ENCODE results near the gene PAK5. TPM values are rescaled to one million over a fixed set of nuclear protein-coding genes. Genes with fewer than 3 reads are reported as not detected.

The PAK5 gene
- total RNA-seq, 1 donor from 2014 or later, result 0.25 TPM

DNA sequence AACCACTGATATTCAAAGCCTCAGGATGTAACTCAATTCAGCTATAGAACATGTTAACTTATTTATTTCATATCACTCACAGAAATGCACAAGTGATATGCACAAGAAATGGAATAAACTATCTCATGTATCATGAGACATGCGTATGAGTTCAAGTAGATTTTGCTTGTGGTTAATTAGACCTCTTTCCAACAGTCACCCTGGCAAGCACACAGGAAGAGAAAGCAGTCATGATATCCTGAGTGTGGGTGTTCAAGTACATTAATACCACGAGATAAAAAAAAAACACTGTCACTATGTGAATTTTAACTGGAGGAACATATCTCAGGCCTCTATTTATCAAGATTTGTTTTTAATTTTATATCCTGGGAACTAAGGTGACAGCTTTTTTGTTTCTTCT is 260.3 kb downstream of the PAK5 start:
- H3K4me1 ChIP-seq, result no peaks in the 10 kb centered on the region
- intact Hi-C loops (cut with DNase I), result no loop called here
- TF ChIP-seq POLR2A (IDR thresholded peaks at IDR 0.05), result no peak
- no peak for TF ChIP-seq POLR2AphosphoS5 (IDR thresholded peaks at IDR 0.05; ENCODE audit: insufficient read depth in 1 of 2, low read depth in 1 of 2)
- TF ChIP-seq CTCF (IDR thresholded peaks at IDR 0.05), result no peak
- H3K36me3 ChIP-seq, result no peaks in the 10 kb centered on the region
- H3K4me3 ChIP-seq, result no peak overlapping the region
- H3K27ac ChIP-seq, result no peak overlapping the region
- H3K27me3 ChIP-seq, result no peaks in the 10 kb centered on the region
- DNase-seq (ENCODE audit: extremely low spot score in 2 of 2), result no peak
- no peaks in the 10 kb centered on the region for H3K9me3 ChIP-seq

- no peaks in the 10 kb centered on the region for H3K36me3 ChIP-seq
- intact Hi-C loops (cut with DNase I), result no loop called here
- no peak for TF ChIP-seq POLR2A (IDR thresholded peaks at IDR 0.05)
- TF ChIP-seq POLR2AphosphoS5 (IDR thresholded peaks at IDR 0.05; ENCODE audit: insufficient read depth in 1 of 2, low read depth in 1 of 2), result no peak
- no peak for TF ChIP-seq CTCF (IDR thresholded peaks at IDR 0.05)
- H3K4me3 ChIP-seq, result no peak overlapping the region
- no peaks in the 10 kb centered on the region for H3K9me3 ChIP-seq
- no peaks in the 10 kb centered on the region for H3K4me1 ChIP-seq
- no peaks in the 10 kb centered on the region for H3K27me3 ChIP-seq
- DNase-seq (ENCODE audit: extremely low spot score in 2 of 2), result no peak
- no peak overlapping the region for H3K27ac ChIP-seq
Observed at GRCh38 chr20:9577397-9577796, 261.5 kb downstream of the PAK5 start.

- Histone ChIP-seq H3K9me3 (no peaks in the 10 kb centered on the region), H3K4me3 (no peak overlapping the region), H3K27me3 (no peaks in the 10 kb centered on the region), H3K27ac (no peak overlapping the region), H3K36me3 (no peaks in the 10 kb centered on the region), H3K4me1 (no peaks in the 10 kb centered on the region)
- no peak for DNase-seq (ENCODE audit: extremely low spot score in 2 of 2)
- intact Hi-C loops (cut with DNase I), result no loop called here
- TF ChIP-seq POLR2AphosphoS5 (IDR thresholded peaks at IDR 0.05; ENCODE audit: insufficient read depth in 1 of 2, low read depth in 1 of 2) (no peak), CTCF (IDR thresholded peaks at IDR 0.05) (no peak), POLR2A (IDR thresholded peaks at IDR 0.05) (no peak)
Observed at GRCh38 chr20:9576695-9577094, 262.2 kb downstream of the PAK5 start.

DNA sequence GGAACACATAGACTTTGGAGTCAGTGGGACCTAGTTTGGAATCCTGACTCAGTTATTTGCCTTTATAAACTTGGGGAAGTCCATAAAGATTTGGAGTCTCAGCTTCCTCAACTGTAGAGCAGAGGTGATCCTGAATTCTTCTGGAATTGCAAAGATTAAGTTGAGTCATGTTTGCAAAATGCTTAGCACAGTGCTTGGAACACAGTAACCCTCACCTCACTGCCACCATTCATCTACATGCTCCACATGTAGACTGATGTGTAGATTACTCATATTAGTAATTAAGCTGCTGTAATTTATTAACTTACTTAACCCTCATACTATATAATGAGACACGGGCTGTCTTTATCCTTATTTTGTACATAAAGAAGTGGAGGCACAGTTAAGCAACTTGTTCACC is 263.0 kb downstream of the PAK5 start:
- H3K27ac ChIP-seq, result no peak overlapping the region
- no peaks in the 10 kb centered on the region for H3K27me3 ChIP-seq
- TF ChIP-seq POLR2AphosphoS5 (IDR thresholded peaks at IDR 0.05; ENCODE audit: insufficient read depth in 1 of 2, low read depth in 1 of 2) (no peak), POLR2A (IDR thresholded peaks at IDR 0.05) (no peak), CTCF (IDR thresholded peaks at IDR 0.05) (no peak)
- no peaks in the 10 kb centered on the region for H3K4me1 ChIP-seq
- no peak overlapping the region for H3K4me3 ChIP-seq
- no peak for DNase-seq (ENCODE audit: extremely low spot score in 2 of 2)
- no peaks in the 10 kb centered on the region for H3K9me3 ChIP-seq
- H3K36me3 ChIP-seq, result no peaks in the 10 kb centered on the region
- intact Hi-C loops (cut with DNase I), result no loop called here

- no peaks in the 10 kb centered on the region for H3K36me3 ChIP-seq
- H3K9me3 ChIP-seq, result no peaks in the 10 kb centered on the region
- intact Hi-C loops (cut with DNase I), result no loop called here
- no peak overlapping the region for H3K27ac ChIP-seq
- TF ChIP-seq CTCF (IDR thresholded peaks at IDR 0.05) (no peak), POLR2A (IDR thresholded peaks at IDR 0.05) (no peak), POLR2AphosphoS5 (IDR thresholded peaks at IDR 0.05; ENCODE audit: insufficient read depth in 1 of 2, low read depth in 1 of 2) (no peak)
- H3K27me3 ChIP-seq, result no peaks in the 10 kb centered on the region
- H3K4me3 ChIP-seq, result no peak overlapping the region
- no peaks in the 10 kb centered on the region for H3K4me1 ChIP-seq
- DNase-seq (ENCODE audit: extremely low spot score in 2 of 2), result no peak
Observed at GRCh38 chr20:9574776-9575175, 264.1 kb downstream of the PAK5 start.
